ENCODE results near the gene ZNF319. TPM values are rescaled to one million over a fixed set of nuclear protein-coding genes. Genes with fewer than 3 reads are reported as not detected.

ZNF319 gene
- total and polyA plus RNA-seq, 2 of the 13 experiments (the other 11 are each of a cell fraction or from before 2014, with no cell fraction given): 2.4 to 3.6 TPM

DNA sequence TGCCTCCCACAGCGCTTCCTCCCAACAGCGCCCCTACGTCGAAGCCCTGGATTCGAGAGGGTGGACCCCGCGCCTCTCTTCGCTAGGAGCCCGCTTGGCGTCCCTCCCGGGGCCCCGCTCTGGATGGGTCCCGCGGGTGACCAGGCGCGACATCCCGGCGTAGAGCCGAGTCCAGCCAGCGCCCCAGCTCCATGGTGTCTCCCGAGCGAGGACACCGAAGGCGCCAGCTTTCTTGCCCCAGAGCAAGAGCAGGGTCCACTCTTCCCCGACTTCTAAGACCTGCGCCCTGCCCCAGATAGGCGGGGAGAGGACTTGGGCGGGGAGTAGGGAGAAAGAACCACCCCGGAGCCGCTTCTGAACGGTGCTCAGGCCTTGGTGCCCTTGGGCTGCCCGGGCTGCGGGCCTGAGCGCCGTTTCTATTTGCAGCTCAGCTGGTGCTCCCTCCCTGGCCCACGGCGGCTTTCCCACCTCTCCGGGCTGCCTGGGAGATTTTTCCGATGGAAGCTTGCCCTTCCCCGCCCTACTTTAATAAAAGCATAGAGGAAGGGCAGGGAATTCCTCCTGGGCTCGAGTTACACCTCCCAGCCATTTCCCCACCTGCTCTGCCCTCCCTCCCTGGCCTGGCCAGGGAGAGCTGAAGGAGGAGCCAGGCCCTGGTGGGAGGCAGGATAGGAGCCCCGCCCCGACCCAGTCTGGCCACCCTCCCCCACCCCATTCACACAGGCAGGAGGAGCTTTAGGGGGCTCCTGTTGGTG is 26.9 kb upstream of the ZNF319 start (continued):
- TF ChIP-seq PTBP1 (IDR thresholded peaks at IDR 0.05; ENCODE audit: low read depth, low read length, poor library complexity, severe bottlenecking) (peak; percentile 55), HOXD1 (CRISPR knock-in tag; IDR thresholded peaks at IDR 0.05) (no peak), SAP130 (CRISPR knock-in tag; IDR thresholded peaks at IDR 0.05; ENCODE audit: low read depth) (no peak; the same call in 1 of the 2 replicates), ZNF407 (CRISPR knock-in tag; IDR thresholded peaks at IDR 0.05; ENCODE audit: not compliant biosample characterization) (no peak), ZNF224 (CRISPR knock-in tag; IDR thresholded peaks at IDR 0.05) (no peak), TCF12 (IDR thresholded peaks at IDR 0.05) (no peak), TCF12 (CRISPR knock-in tag; IDR thresholded peaks at IDR 0.05) (no peak), ZNF530 (CRISPR knock-in tag; IDR thresholded peaks at IDR 0.05; ENCODE audit: low read depth) (no peak), POLR2G (IDR thresholded peaks at IDR 0.05; ENCODE audit: low read depth, low read length) (no peak), KDM6A (CRISPR knock-in tag; IDR thresholded peaks at IDR 0.05; ENCODE audit: low read depth) (no peak), REXO4 (CRISPR knock-in tag; IDR thresholded peaks at IDR 0.05; ENCODE audit: borderline replicate concordance) (no peak), KMT2A (CRISPR knock-in tag; IDR thresholded peaks at IDR 0.05) (no peak), HOXA9 (CRISPR knock-in tag; IDR thresholded peaks at IDR 0.05; ENCODE audit: borderline replicate concordance) (no peak), CC2D1A (CRISPR knock-in tag; IDR thresholded peaks at IDR 0.05) (no peak), MYC (CRISPR knock-in tag; IDR thresholded peaks at IDR 0.05; ENCODE audit: borderline replicate concordance) (no peak), ZNF567 (CRISPR knock-in tag; IDR thresholded peaks at IDR 0.05; ENCODE audit: borderline replicate concordance) (0 out of 2 replicates have a peak, but pooled peaks have one; percentile 17), GTF2F1 (IDR thresholded peaks at IDR 0.05; ENCODE audit: low read length) (no peak), HDAC1 (CRISPR knock-in tag; IDR thresholded peaks at IDR 0.05) (0 out of 2 replicates have a peak, but pooled peaks have one; percentile 6), ATF3 (CRISPR knock-in tag; IDR thresholded peaks at IDR 0.05) (no peak), POLR2AphosphoS5 (IDR thresholded peaks at IDR 0.05; ENCODE audit: low read depth, low read length) (no peak)
- TF ChIP-seq, protein P1, sequence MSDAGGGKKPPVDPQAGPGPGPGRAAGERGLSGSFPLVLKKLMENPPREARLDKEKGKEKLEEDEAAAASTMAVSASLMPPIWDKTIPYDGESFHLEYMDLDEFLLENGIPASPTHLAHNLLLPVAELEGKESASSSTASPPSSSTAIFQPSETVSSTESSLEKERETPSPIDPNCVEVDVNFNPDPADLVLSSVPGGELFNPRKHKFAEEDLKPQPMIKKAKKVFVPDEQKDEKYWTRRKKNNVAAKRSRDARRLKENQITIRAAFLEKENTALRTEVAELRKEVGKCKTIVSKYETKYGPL (CRISPR knock-in tag; IDR thresholded peaks at IDR 0.05): no peak
